K562 (cell line): ENCODE measurements around the gene ZNF140. TPM values are rescaled to one million over a fixed set of nuclear protein-coding genes. Genes with fewer than 3 reads are reported as not detected.

ENCODE experiments used
- EP400 ChIP-seq: fragments of 450-650 bp; IDR thresholded peaks from 2 replicates; pipeline ENCODE4 v1.6.1; 2017; ENCODE audit warnings: antibody characterized with exemption, mild to moderate bottlenecking, moderate library complexity
- ESRRA ChIP-seq: fragments of 450-650 bp; IDR thresholded peaks from 2 replicates; pipeline ENCODE4 v1.6.1; 2014; ENCODE audit warnings: low read depth, mild to moderate bottlenecking, moderate library complexity, borderline replicate concordance
- GABPB1 ChIP-seq: sonication (generic); formaldehyde crosslinking; IDR thresholded peaks from 2 replicates; pipeline ENCODE4 v1.8.0; 2022; ENCODE audit warnings: mild to moderate bottlenecking, missing genetic modification reagents
- JUND ChIP-seq, 2 experiments: IDR thresholded peaks; 2 replicates in 1 of 2; 3 replicates in 1 of 2; pipeline ENCODE4 v1.6.1; 2011; ENCODE audit warnings: borderline replicate concordance in 2 of 2, low read depth in 2 of 2, low read length in 2 of 2, improper control_type of control experiment in 1 of 2, missing biosample characterization in 1 of 2, missing genetic modification characterization in 1 of 2, missing genetic modification reagents in 1 of 2
- MNT ChIP-seq, 2 experiments: fragments of 450-650 bp; conservative IDR thresholded peaks; 2 replicates each; pipeline ENCODE4 v1.6.1; 2017; ENCODE audit warnings: mild to moderate bottlenecking in 2 of 2, moderate library complexity in 2 of 2
- MTA1 ChIP-seq: fragments of 450-650 bp; IDR thresholded peaks from 2 replicates; pipeline ENCODE4 v1.6.1; 2017; ENCODE audit warnings: borderline replicate concordance
- NKRF ChIP-seq: fragments of 450-650 bp; IDR thresholded peaks from 2 replicates; pipeline ENCODE4 v1.6.1; 2016; ENCODE audit warnings: borderline replicate concordance
- NRF1 ChIP-seq, 2 experiments: fragments of 450-650 bp; IDR thresholded peaks in 1 of 2; conservative IDR thresholded peaks in 1 of 2; 2 replicates each; pipeline ENCODE4 v1.6.1; 2014; ENCODE audit warnings: mild to moderate bottlenecking in 2 of 2
- ZBTB40 ChIP-seq, 2 experiments: fragments of 450-650 bp in 1 of 2; sonication (generic) in 1 of 2; formaldehyde crosslinking in 1 of 2; IDR thresholded peaks; 2 replicates each; pipeline versions ENCODE4 v1.7.1 to v1.9.0; 2016 to 2022; ENCODE audit warnings: inconsistent platforms in 1 of 2, mild to moderate bottlenecking in 1 of 2, missing genetic modification reagents in 1 of 2
- ZBTB9 ChIP-seq: fragments of 450-650 bp; formaldehyde crosslinking; IDR thresholded peaks from 2 replicates; pipeline ENCODE4 v1.4.0; 2020; ENCODE audit warnings: mild to moderate bottlenecking, moderate library complexity
- polyA plus RNA-seq, 8 experiments: library from polyadenylated mRNA; depleted of rRNA in 4 of 8; stranded (reverse) in 5 of 8; unstranded in 3 of 8; fragments of >200 nt; fragmentation: Nextera tagmentation in 2 of 8; fragmentation: Illumina TruSeq in 1 of 8; extraction: Ambion mirVana in 2 of 8; extraction: Trizol in 1 of 8; gene quantifications; 2 replicates each; pipeline versions ENCODE4 v1.2.1 to v1.2.3, GENCODE V29; 2011 to 2014; ENCODE audit warnings: inconsistent platforms in 1 of 8, missing spikeins in 1 of 8
- total RNA-seq, 7 experiments: library from RNA; depleted of rRNA in 6 of 7; stranded (reverse); fragments of >200 nt in 6 of 7; fragmentation: Illumina TruSeq in 2 of 7; extraction: Trizol in 2 of 7; gene quantifications; 2 replicates each; pipeline versions ENCODE4 v1.2.1 to v1.2.3, GENCODE V29; 2011 to 2021; ENCODE audit warnings: low replicate concordance in 1 of 7

ZNF140 gene
- total and polyA plus RNA-seq, 9 of the 15 experiments (the other 6 are each of a cell fraction or from before 2014, with no cell fraction given): 1.6 to 10.9 (median 5.3) TPM

- peak; percentile 54; the same call in 1 of the 2 replicates for TF ChIP-seq NKRF
- peak; percentile 85 to 95 for TF ChIP-seq MNT (conservative IDR thresholded peaks at IDR 0.05)
- peak; percentile 49 for TF ChIP-seq JUND (IDR thresholded peaks at IDR 0.05; ENCODE audit: borderline replicate concordance, low read depth, low read length)
- TF ChIP-seq JUND (tag; IDR thresholded peaks at IDR 0.05; ENCODE audit: borderline replicate concordance, low read depth, low read length): peak; percentile 61; the same call in 2 of the 3 replicates
- peak; percentile 92 for TF ChIP-seq MTA1
- peak; percentile 55; the same call in 1 of the 2 replicates for TF ChIP-seq EP400
- peak; percentile 80 for TF ChIP-seq GABPB1
- TF ChIP-seq ESRRA: peak; percentile 79; the same call in 1 of the 2 replicates
- TF ChIP-seq ZBTB40 (IDR thresholded peaks at IDR 0.05): no peak
- no peak for TF ChIP-seq ZBTB40 (CRISPR knock-in tag; IDR thresholded peaks at IDR 0.05)
- TF ChIP-seq NRF1 (conservative IDR thresholded peaks at IDR 0.05 in 1 of 2, IDR thresholded peaks at IDR 0.05 in 1 of 2): peak; percentile 96
- peak; percentile 60; the same call in 1 of the 2 replicates for TF ChIP-seq ZBTB9 (CRISPR knock-in tag)
Measured at GRCh38 chr12:133130038-133130807, 49.5 kb downstream of the ZNF140 start, which contains the start of the genes ZNF10 and ZNF891 (continued).
